ENCODE measurements around the gene PRKCB.
"Not testable (repeated sequence)": the region's sequence is repeated elsewhere in the genome, so short reads cannot be mapped to it uniquely, and the experiment has no call there.

The PRKCB gene

GRCh38 chr16:24091125-24091524, 255.3 kb downstream of the PRKCB start:
- Histone ChIP-seq H3K4me3 (ENCODE audit: low read length in 2 of 2) (no peak overlapping the region), H3K27me3 (ENCODE audit: control insufficient read depth in 2 of 2, insufficient read depth in 2 of 2, low read length in 2 of 2) (no peaks in the 10 kb centered on the region), H3K4me1 (ENCODE audit: control insufficient read depth in 2 of 2, insufficient read depth in 2 of 2, low read length in 2 of 2) (no peaks in the 10 kb centered on the region), H3K27ac (ENCODE audit: low read depth in 2 of 2, low read length in 2 of 2) (no peak overlapping the region), H3K9ac (ENCODE audit: low read depth in 1 of 2, low read length in 2 of 2) (no peak overlapping the region), H3K36me3 (ENCODE audit: control insufficient read depth in 2 of 2, insufficient read depth in 2 of 2, low read length in 2 of 2) (no peaks in the 10 kb centered on the region), H3K9me3 (ENCODE audit: control insufficient read depth in 2 of 2, low read length in 2 of 2) (no peaks in the 10 kb centered on the region)

DNA sequence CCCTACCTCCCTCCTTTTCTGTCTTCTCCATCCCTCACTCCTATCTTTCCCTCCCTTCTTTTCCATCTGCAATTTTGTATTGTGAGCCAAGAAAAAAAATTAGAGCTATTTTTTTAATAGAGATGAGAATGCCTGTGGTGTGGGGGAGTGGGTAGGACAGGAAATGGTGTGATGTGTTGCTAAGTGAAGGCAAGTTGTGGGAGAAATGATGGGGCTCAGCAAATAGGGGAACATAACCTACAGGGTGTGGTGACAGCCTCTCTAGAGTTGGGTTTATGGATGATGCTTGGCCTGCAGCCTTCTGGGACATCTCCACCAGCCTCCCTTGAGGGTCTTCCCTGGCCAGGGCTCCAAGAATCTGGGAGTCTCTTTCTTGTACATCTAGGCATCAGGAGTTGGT, 257.3 kb downstream of the PRKCB start:
- Histone ChIP-seq H3K36me3 (ENCODE audit: control insufficient read depth in 2 of 2, insufficient read depth in 2 of 2, low read length in 2 of 2) (no peaks in the 10 kb centered on the region), H3K9ac (ENCODE audit: low read depth in 1 of 2, low read length in 2 of 2) (no peak overlapping the region), H3K27me3 (ENCODE audit: control insufficient read depth in 2 of 2, insufficient read depth in 2 of 2, low read length in 2 of 2) (no peaks in the 10 kb centered on the region), H3K9me3 (ENCODE audit: control insufficient read depth in 2 of 2, low read length in 2 of 2) (no peaks in the 10 kb centered on the region), H3K27ac (ENCODE audit: low read depth in 2 of 2, low read length in 2 of 2) (no peak overlapping the region), H3K4me1 (ENCODE audit: control insufficient read depth in 2 of 2, insufficient read depth in 2 of 2, low read length in 2 of 2) (no peaks in the 10 kb centered on the region), H3K4me3 (ENCODE audit: low read length in 2 of 2) (no peak overlapping the region)

DNA sequence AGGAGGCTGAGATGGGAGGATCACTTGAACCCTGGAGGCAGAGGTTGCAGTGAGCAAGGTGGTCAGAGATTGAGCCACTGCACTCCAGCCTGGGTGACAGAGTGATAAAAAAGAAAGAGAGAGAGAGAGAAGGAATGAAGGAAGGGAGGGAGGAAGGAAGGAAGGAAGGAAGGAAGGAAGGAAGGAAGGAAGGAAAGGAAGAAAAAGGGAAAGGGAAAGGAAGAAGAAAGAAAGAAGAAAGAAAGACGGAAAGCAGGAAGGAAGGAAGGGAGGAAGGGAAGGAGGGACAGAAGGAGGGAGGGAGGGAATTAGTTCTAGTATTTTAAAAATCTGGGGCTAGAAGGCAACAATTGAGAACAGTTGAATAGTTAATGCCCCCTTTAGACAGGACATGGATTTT, 258.9 kb downstream of the PRKCB start:
- Histone ChIP-seq H3K36me3 (ENCODE audit: control insufficient read depth in 2 of 2, insufficient read depth in 2 of 2, low read length in 2 of 2) (no peaks in the 10 kb centered on the region), H3K27ac (ENCODE audit: low read depth in 2 of 2, low read length in 2 of 2) (no peak overlapping the region)

GRCh38 chr16:24098896-24099295, 263.1 kb downstream of the PRKCB start:
- H3K9ac ChIP-seq (ENCODE audit: low read depth in 1 of 2, low read length in 2 of 2): no peak overlapping the region
- no peaks in the 10 kb centered on the region for H3K27me3 ChIP-seq (ENCODE audit: control insufficient read depth in 2 of 2, insufficient read depth in 2 of 2, low read length in 2 of 2)
- H3K27ac ChIP-seq (ENCODE audit: low read depth in 2 of 2, low read length in 2 of 2): no peak overlapping the region
- H3K9me3 ChIP-seq (ENCODE audit: control insufficient read depth in 2 of 2, low read length in 2 of 2): no peaks in the 10 kb centered on the region
- H3K4me1 ChIP-seq (ENCODE audit: control insufficient read depth in 2 of 2, insufficient read depth in 2 of 2, low read length in 2 of 2): no peaks in the 10 kb centered on the region
- H3K36me3 ChIP-seq (ENCODE audit: control insufficient read depth in 2 of 2, insufficient read depth in 2 of 2, low read length in 2 of 2): no peaks in the 10 kb centered on the region
- H3K4me3 ChIP-seq (ENCODE audit: low read length in 2 of 2): no peak overlapping the region

More for the DNA sequence above, 258.9 kb downstream of the PRKCB start:
- H3K4me3 ChIP-seq (ENCODE audit: low read length in 2 of 2): no peak overlapping the region
- no peaks in the 10 kb centered on the region for H3K4me1 ChIP-seq (ENCODE audit: control insufficient read depth in 2 of 2, insufficient read depth in 2 of 2, low read length in 2 of 2)
- no peak overlapping the region for H3K9ac ChIP-seq (ENCODE audit: low read depth in 1 of 2, low read length in 2 of 2)
- no peaks in the 10 kb centered on the region for H3K27me3 ChIP-seq (ENCODE audit: control insufficient read depth in 2 of 2, insufficient read depth in 2 of 2, low read length in 2 of 2)
- H3K9me3 ChIP-seq (ENCODE audit: control insufficient read depth in 2 of 2, low read length in 2 of 2): no peaks in the 10 kb centered on the region

DNA sequence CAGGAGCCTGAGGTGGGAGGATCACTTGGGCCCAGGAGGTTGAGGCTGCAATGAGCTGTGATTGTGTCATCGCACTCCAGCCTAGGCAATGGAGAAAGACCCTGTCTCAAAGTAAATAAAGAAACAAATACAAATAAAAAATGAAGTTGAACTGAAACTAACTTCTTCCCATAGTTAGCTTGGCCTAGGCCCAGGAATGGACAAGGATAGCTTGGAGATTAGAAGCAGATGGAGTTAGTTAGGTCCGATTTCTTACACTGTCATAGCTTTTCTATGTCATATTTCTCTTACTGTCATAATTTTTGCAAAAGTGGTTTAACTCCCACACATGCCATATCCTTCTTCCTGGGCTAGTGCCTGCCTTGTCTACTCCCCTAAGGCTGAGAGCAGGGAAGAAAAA, 265.6 kb downstream of the PRKCB start:
- Histone ChIP-seq H3K36me3 (ENCODE audit: control insufficient read depth in 2 of 2, insufficient read depth in 2 of 2, low read length in 2 of 2) (no peaks in the 10 kb centered on the region), H3K4me1 (ENCODE audit: control insufficient read depth in 2 of 2, insufficient read depth in 2 of 2, low read length in 2 of 2) (no peaks in the 10 kb centered on the region), H3K27me3 (ENCODE audit: control insufficient read depth in 2 of 2, insufficient read depth in 2 of 2, low read length in 2 of 2) (no peaks in the 10 kb centered on the region), H3K9ac (ENCODE audit: low read depth in 1 of 2, low read length in 2 of 2) (no peak overlapping the region), H3K4me3 (ENCODE audit: low read length in 2 of 2) (no peak overlapping the region), H3K9me3 (ENCODE audit: control insufficient read depth in 2 of 2, low read length in 2 of 2) (no peaks in the 10 kb centered on the region), H3K27ac (ENCODE audit: low read depth in 2 of 2, low read length in 2 of 2) (no peak overlapping the region)

DNA sequence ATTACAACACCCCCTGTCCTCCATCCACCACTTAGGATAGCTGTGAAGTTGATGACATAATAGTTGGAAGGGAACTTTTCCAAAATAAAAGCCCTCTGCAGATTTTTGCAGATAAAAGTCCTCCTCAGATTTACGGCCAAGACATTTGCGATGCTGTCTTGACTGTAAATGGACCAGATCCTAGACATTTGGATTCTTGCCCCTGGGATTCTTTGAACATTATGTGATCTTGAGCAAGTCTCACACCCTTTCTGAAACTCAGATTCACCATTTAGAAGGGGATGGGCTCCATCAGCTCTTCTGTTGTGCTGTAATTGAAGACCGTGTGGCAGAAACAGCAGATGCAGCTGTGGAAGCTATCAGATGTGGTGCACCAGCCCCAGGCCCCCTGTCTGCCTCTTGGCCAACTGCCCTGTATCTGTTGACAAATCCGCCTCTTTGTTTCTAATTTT, 266.5 kb downstream of the PRKCB start:
- Histone ChIP-seq H3K4me1 (ENCODE audit: control insufficient read depth in 2 of 2, insufficient read depth in 2 of 2, low read length in 2 of 2) (no peaks in the 10 kb centered on the region), H3K27me3 (ENCODE audit: control insufficient read depth in 2 of 2, insufficient read depth in 2 of 2, low read length in 2 of 2) (no peaks in the 10 kb centered on the region), H3K9me3 (ENCODE audit: control insufficient read depth in 2 of 2, low read length in 2 of 2) (no peaks in the 10 kb centered on the region), H3K4me3 (ENCODE audit: low read length in 2 of 2) (no peak overlapping the region), H3K9ac (ENCODE audit: low read depth in 1 of 2, low read length in 2 of 2) (no peak overlapping the region), H3K27ac (ENCODE audit: low read depth in 2 of 2, low read length in 2 of 2) (no peak overlapping the region), H3K36me3 (ENCODE audit: control insufficient read depth in 2 of 2, insufficient read depth in 2 of 2, low read length in 2 of 2) (no peaks in the 10 kb centered on the region)

DNA sequence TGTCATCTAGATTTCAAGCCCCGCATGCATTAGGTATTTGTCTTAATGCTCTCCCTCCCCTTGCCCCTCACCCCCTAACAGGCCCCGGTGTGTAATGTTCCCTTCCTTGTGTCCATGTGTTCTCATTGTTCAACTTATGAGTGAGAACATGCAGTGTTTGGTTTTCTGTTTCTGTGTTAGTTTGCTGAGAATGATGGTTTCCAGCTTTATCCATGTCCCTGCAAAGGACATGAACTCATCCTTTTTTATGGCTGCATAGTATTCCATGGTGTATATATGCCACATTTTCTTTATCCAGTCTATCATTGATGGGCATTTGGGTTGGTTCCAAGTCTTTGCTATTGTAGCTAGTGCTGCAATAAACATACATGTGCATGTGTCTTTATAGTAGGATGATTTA, 269.7 kb downstream of the PRKCB start:
- H3K9me3 ChIP-seq (ENCODE audit: control insufficient read depth in 2 of 2, low read length in 2 of 2): not testable (repeated sequence)

GRCh38 chr16:24108090-24108489, 272.3 kb downstream of the PRKCB start:
- not testable (repeated sequence) for H3K9ac ChIP-seq (ENCODE audit: low read depth in 1 of 2, low read length in 2 of 2); H3K36me3 ChIP-seq (ENCODE audit: control insufficient read depth in 2 of 2, insufficient read depth in 2 of 2, low read length in 2 of 2); H3K4me1 ChIP-seq (ENCODE audit: control insufficient read depth in 2 of 2, insufficient read depth in 2 of 2, low read length in 2 of 2); H3K27ac ChIP-seq (ENCODE audit: low read depth in 2 of 2, low read length in 2 of 2); H3K4me3 ChIP-seq (ENCODE audit: low read length in 2 of 2); H3K27me3 ChIP-seq (ENCODE audit: control insufficient read depth in 2 of 2, insufficient read depth in 2 of 2, low read length in 2 of 2); H3K9me3 ChIP-seq (ENCODE audit: control insufficient read depth in 2 of 2, low read length in 2 of 2)

More for the DNA sequence above, 269.7 kb downstream of the PRKCB start:
- H3K27me3 ChIP-seq (ENCODE audit: control insufficient read depth in 2 of 2, insufficient read depth in 2 of 2, low read length in 2 of 2); H3K9ac ChIP-seq (ENCODE audit: low read depth in 1 of 2, low read length in 2 of 2); H3K36me3 ChIP-seq (ENCODE audit: control insufficient read depth in 2 of 2, insufficient read depth in 2 of 2, low read length in 2 of 2); H3K27ac ChIP-seq (ENCODE audit: low read depth in 2 of 2, low read length in 2 of 2); H3K4me3 ChIP-seq (ENCODE audit: low read length in 2 of 2); H3K4me1 ChIP-seq (ENCODE audit: control insufficient read depth in 2 of 2, insufficient read depth in 2 of 2, low read length in 2 of 2): not testable (repeated sequence)

DNA sequence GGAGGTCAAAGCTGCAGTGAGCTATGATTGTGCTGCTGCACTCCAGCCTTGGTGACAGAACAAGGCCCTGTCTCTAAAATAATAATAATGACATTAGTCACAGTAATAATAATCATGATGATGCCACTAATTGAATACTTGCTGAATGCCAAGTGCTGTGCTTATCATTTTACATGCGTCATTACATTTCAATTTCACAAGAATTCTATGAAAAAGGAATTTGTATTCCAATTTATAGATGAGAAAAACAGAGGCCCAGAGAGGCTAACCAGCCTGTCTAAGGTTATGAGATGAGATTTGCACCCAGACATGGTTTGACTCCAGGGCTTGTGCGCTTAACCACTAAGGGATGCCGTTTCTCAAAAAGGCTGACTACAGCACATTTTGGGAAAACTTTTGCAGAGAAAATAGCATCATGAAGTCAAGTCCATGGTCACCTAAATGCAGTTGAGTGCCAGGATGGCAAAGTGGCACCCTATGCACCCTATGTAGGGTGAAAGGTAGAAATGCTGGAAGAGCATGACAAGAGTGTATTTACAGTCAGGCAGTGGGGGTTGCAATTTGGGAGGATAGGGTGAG, 276.0 kb downstream of the PRKCB start:
- H3K27me3 ChIP-seq (ENCODE audit: control insufficient read depth in 2 of 2, insufficient read depth in 2 of 2, low read length in 2 of 2): no peaks in the 10 kb centered on the region

GRCh38 chr16:24113115-24113745, 277.4 kb downstream of the PRKCB start:
- H3K9ac ChIP-seq (ENCODE audit: low read depth in 1 of 2, low read length in 2 of 2): no peak overlapping the region
- H3K4me3 ChIP-seq (ENCODE audit: low read length in 2 of 2): no peak overlapping the region
- no peaks in the 10 kb centered on the region for H3K27me3 ChIP-seq (ENCODE audit: control insufficient read depth in 2 of 2, insufficient read depth in 2 of 2, low read length in 2 of 2)
- no peaks in the 10 kb centered on the region for H3K4me1 ChIP-seq (ENCODE audit: control insufficient read depth in 2 of 2, insufficient read depth in 2 of 2, low read length in 2 of 2)
- no peaks in the 10 kb centered on the region for H3K36me3 ChIP-seq (ENCODE audit: control insufficient read depth in 2 of 2, insufficient read depth in 2 of 2, low read length in 2 of 2)
- H3K9me3 ChIP-seq (ENCODE audit: control insufficient read depth in 2 of 2, low read length in 2 of 2): no peaks in the 10 kb centered on the region
- H3K27ac ChIP-seq (ENCODE audit: low read depth in 2 of 2, low read length in 2 of 2): no peak overlapping the region

More for the DNA sequence above, 276.0 kb downstream of the PRKCB start:
- Histone ChIP-seq H3K4me3 (ENCODE audit: low read length in 2 of 2) (no peak overlapping the region), H3K9me3 (ENCODE audit: control insufficient read depth in 2 of 2, low read length in 2 of 2) (no peaks in the 10 kb centered on the region), H3K9ac (ENCODE audit: low read depth in 1 of 2, low read length in 2 of 2) (no peak overlapping the region), H3K4me1 (ENCODE audit: control insufficient read depth in 2 of 2, insufficient read depth in 2 of 2, low read length in 2 of 2) (no peaks in the 10 kb centered on the region), H3K36me3 (ENCODE audit: control insufficient read depth in 2 of 2, insufficient read depth in 2 of 2, low read length in 2 of 2) (no peaks in the 10 kb centered on the region), H3K27ac (ENCODE audit: low read depth in 2 of 2, low read length in 2 of 2) (no peak overlapping the region)

Measured in mucosa of rectum (tissue), 2 donors.